Panc1 (cell line): ENCODE data around the gene RABL2A. TPM values are rescaled to one million over a fixed set of nuclear protein-coding genes. Genes with fewer than 3 reads are reported as not detected.

Source experiments
- ATAC-seq: fragments of 200-7000 bp; cut with Tn5 transposase; 2 replicates; pipeline ENCODE4 v1.9.1; 2020; ENCODE audit warnings: mild to moderate bottlenecking, moderate library complexity
- BruUV-seq: library from RNA; stranded (reverse); fragments of 400-500 nt; replicated peaks from 2 replicates; lab custom pipeline; 2021; lab: Mats Ljungman, UMichigan
- CTCF ChIA-PET: fragments of 300-600 bp; sonication (Branson Sonifier 250); formaldehyde crosslinking; loops from one replicate; lab custom pipeline; 2022; ENCODE audit warnings: antibody characterized with exemption; lab: Charles Lee
- POLR2A ChIA-PET: fragments of 300-600 bp; sonication (Branson Sonifier 250); formaldehyde crosslinking; loops from one replicate; lab custom pipeline; 2022; ENCODE audit warnings: antibody characterized with exemption; lab: Charles Lee
- DNase-seq: peaks from one replicate; pipeline ENCODE4 v3.0.0-alpha.2; 2010; ENCODE audit warnings: low read depth, low spot score
- H3K27ac ChIP-seq: 2 replicates; pipeline ENCODE4 v1.5.1; 2011; ENCODE audit warnings: mild to moderate bottlenecking, low read length, inconsistent platforms
- H3K27me3 ChIP-seq: fragments of 200-500 bp; sonication (Bioruptor generic); 2 replicates; pipeline ENCODE4 v1.6.0; 2014; ENCODE audit warnings: low read length, inconsistent platforms; ENCODE audit not compliant: control insufficient read depth, insufficient read depth
- H3K36me3 ChIP-seq: fragments of 200-500 bp; sonication (Bioruptor generic); 2 replicates; pipeline ENCODE4 v1.5.1; 2014; ENCODE audit warnings: inconsistent platforms, mild to moderate bottlenecking, low read length, moderate library complexity; ENCODE audit not compliant: control insufficient read depth, insufficient read depth
- H3K4me1 ChIP-seq: 2 replicates; pipeline ENCODE4 v1.5.1; 2011; ENCODE audit warnings: inconsistent platforms, mild to moderate bottlenecking, low read length, moderate library complexity; ENCODE audit not compliant: control insufficient read depth, insufficient read depth
- H3K4me3 ChIP-seq, 2 experiments: 2 replicates each; pipeline ENCODE4 v1.5.1; 2011 to 2012; ENCODE audit warnings: low read depth in 2 of 2, low read length in 2 of 2, mild to moderate bottlenecking in 2 of 2, inconsistent platforms in 1 of 2, moderate library complexity in 1 of 2
- H3K9me3 ChIP-seq: fragments of 200-500 bp; sonication (Bioruptor generic); 2 replicates; pipeline ENCODE4 v1.5.1; 2014; ENCODE audit warnings: low read depth, mild to moderate bottlenecking, inconsistent platforms, low read length, moderate library complexity; ENCODE audit not compliant: control insufficient read depth, insufficient read depth
- CTCF ChIP-seq: fragments of 450-650 bp; IDR thresholded peaks from 2 replicates; pipeline ENCODE4 v1.5.1; 2017; ENCODE audit warnings: mild to moderate bottlenecking
- POLR2AphosphoS5 ChIP-seq: IDR thresholded peaks from 2 replicates; pipeline ENCODE4 v1.6.1; 2012; ENCODE audit warnings: mild to moderate bottlenecking, low read depth, low read length, moderate library complexity
- REST ChIP-seq, 2 experiments: IDR thresholded peaks; 2 replicates each; pipeline ENCODE4 v1.6.1; 2011 to 2012; ENCODE audit warnings: low read depth in 2 of 2, control low read depth in 1 of 2, low read length in 1 of 2, mild to moderate bottlenecking in 1 of 2, moderate library complexity in 1 of 2; ENCODE audit not compliant: insufficient read depth in 1 of 2
- SIN3A ChIP-seq: IDR thresholded peaks from 2 replicates; pipeline ENCODE4 v1.6.1; 2012; ENCODE audit warnings: low read depth, mild to moderate bottlenecking, low read length, moderate library complexity, borderline replicate concordance; ENCODE audit not compliant: insufficient read depth
- TCF7L2 ChIP-seq: IDR thresholded peaks from 2 replicates; pipeline ENCODE4 v1.6.1; 2011; ENCODE audit warnings: mild to moderate bottlenecking, low read depth, low read length, inconsistent platforms
- in situ Hi-C: cut with HindIII; loops from 2 replicates; pipeline ENCODE4 v1.10.0; 2016; ENCODE audit warnings: low sequenced_read_pairs, low pct_unique_long_range_greater_than_20kb
- intact Hi-C: fragments of 100-400 bp; cut with micrococcal nuclease; formaldehyde crosslinking; loops from one replicate; pipeline ENCODE4 v1.10.0; 2022; ENCODE audit not compliant: unreplicated experiment
- total RNA-seq: library from RNA; stranded (reverse); gene quantifications from one replicate; pipeline ENCODE4 v1.2.1, GENCODE V29; 2021; ENCODE audit not compliant: unreplicated experiment

RABL2A gene
- total RNA-seq, 1 experiment from 2014 or later, result 21.4 TPM

GRCh38 chr2:113672326-113672932 is 45.4 kb downstream of the RABL2A start:
- CTCF ChIA-PET, result no interaction called here
- H3K27ac ChIP-seq, result no peak overlapping the region
- H3K4me3 ChIP-seq, result no peak overlapping the region
- ATAC-seq (no peak), DNase-seq (no peak)
- H3K27me3 ChIP-seq, result no peaks in the 10 kb centered on the region
- TF ChIP-seq SIN3A, result no peak
- no peak for TF ChIP-seq TCF7L2
- TF ChIP-seq POLR2AphosphoS5, result no peak
- no peak for TF ChIP-seq CTCF
- no peak for TF ChIP-seq REST (IDR thresholded peaks at IDR 0.05; ENCODE audit: insufficient read depth in 1 of 2, low read depth in 2 of 2, low read length in 1 of 2)
- in situ Hi-C loops (no loop called here), intact Hi-C loops (no loop called here)
- no peaks in the 10 kb centered on the region for H3K4me1 ChIP-seq
- H3K9me3 ChIP-seq, result no peaks in the 10 kb centered on the region
- POLR2A ChIA-PET, result no interaction called here
- no TSS peak for BruUV-seq
- H3K36me3 ChIP-seq, result no peaks in the 10 kb centered on the region

- TF ChIP-seq CTCF (no peak), REST (IDR thresholded peaks at IDR 0.05; ENCODE audit: insufficient read depth in 1 of 2, low read depth in 2 of 2, low read length in 1 of 2) (no peak), TCF7L2 (no peak), POLR2AphosphoS5 (no peak), SIN3A (no peak)
- ATAC-seq (no peak), DNase-seq (no peak)
- POLR2A ChIA-PET, result no interaction called here
- H3K27me3 ChIP-seq, result no peaks in the 10 kb centered on the region
- no peak overlapping the region for H3K4me3 ChIP-seq
- CTCF ChIA-PET, result no interaction called here
- no TSS peak for BruUV-seq
- no peaks in the 10 kb centered on the region for H3K4me1 ChIP-seq
- intact Hi-C loops, result no loop called here
- no peak overlapping the region for H3K27ac ChIP-seq
- in situ Hi-C loops, result no loop called here
- H3K9me3 ChIP-seq, result no peaks in the 10 kb centered on the region
- H3K36me3 ChIP-seq, result no peaks in the 10 kb centered on the region
Observed at GRCh38 chr2:113675875-113676274, 48.8 kb downstream of the RABL2A start.
